Endometrial microvascular endothelial cells (primary cell): ENCODE data around the gene MDFIC2. TPM values are rescaled to one million over a fixed set of nuclear protein-coding genes. Genes with fewer than 3 reads are reported as not detected.

Experiments used
- in situ Hi-C: cut with HindIII; loops from 2 replicates; pipeline ENCODE4 v1.10.0; 2017; ENCODE audit warnings: low sequenced_read_pairs, low pct_unique_long_range_greater_than_20kb; ENCODE audit errors: inconsistent ontology term
- total RNA-seq: library from RNA; depleted of rRNA; stranded (reverse); fragments of >200 nt; gene quantifications from one replicate; pipeline ENCODE4 v1.2.3, GENCODE V29; 2015; ENCODE audit errors: inconsistent ontology term

MDFIC2 gene
- total RNA-seq, 1 donor from 2014 or later = not detected

- in situ Hi-C loops = no loop called here
These were observed 122.5 kb downstream of the MDFIC2 start for GRCh38 chr3:70189884-70190473.

DNA sequence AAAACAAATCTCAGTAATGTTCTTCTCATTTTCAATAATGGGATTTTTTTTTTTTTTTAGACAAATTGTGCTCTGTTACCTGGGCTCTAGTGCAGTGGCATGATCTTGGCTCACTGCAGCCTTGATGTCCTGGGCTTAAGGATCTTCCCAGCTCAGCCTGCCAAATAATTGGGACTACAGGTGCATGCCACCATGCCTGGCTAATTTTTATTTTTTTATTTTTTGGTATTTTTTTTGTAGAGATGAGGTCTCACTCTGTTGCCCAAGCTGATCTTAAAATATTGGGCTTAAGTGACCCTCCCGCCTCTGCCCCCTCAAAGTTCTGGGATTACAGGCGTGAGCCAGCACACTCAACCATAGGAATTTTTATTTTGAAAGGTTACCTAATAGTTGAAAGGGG is 126.2 kb downstream of the MDFIC2 start:
- in situ Hi-C loops = no loop called here

DNA sequence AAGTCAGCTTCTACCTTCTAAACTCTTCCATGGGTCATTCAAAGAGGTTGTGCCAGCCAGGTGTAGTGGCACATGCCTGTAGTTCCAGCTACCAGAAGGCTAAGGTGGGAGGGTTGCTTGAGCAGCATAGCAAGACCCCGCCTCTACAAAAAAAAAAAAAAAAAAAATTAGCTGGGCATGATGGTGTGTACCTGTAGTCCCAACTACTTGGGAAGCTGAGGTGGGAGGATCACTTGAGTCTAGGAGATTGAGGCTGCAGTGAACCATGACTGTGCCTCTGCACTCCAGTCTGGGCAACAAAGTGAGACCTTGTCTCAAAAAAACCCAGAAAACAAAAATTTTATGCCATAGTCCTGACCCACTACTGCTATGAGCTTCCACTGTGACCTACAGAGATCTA is 126.8 kb downstream of the MDFIC2 start:
- in situ Hi-C loops = no loop called here

GRCh38 chr3:70183781-70184504 is 128.5 kb downstream of the MDFIC2 start:
- in situ Hi-C loops = no loop called here

DNA sequence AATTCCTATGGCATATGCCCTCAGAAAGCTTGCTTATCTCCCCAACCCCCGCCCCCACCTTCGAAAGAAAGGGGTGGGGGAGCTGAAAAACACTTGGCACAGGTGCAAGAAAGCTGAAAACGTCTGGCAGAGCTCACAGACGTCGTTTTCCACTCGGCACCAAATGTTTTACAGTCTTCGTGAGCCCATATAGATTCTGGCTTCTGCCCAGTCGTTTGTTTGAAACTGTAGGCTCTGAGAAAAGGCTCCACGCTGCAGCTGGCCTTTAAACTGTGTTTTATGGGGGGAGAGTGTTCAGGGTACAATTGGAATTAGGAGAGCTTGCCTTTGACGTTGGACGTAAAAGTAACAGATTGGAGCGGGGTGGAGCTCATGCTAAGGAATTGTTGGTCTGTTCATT is 130.3 kb downstream of the MDFIC2 start:
- in situ Hi-C loops = no loop called here

- in situ Hi-C loops = no loop called here
These were observed 131.8 kb downstream of the MDFIC2 start for GRCh38 chr3:70180664-70181063.

DNA sequence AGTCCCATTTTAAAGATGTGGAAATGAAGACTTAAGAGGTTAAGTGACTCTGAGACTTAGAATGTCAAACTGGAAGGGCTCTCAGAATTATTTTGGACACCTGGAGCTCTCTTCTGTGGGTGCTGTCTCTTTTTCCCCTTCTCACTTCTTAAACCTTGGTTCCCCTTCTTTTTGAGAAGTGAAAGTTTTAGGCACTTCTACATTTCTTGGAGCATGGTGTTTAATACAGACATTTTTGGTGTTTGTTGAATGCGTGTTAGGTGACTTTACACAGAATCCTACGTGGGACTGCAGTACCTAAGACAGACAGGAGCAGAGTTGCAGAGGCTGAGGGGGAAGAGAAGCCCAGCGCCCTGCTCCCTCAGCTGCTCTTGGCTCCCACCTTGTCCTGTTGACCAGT is 133.3 kb downstream of the MDFIC2 start:
- in situ Hi-C loops = no loop called here

DNA sequence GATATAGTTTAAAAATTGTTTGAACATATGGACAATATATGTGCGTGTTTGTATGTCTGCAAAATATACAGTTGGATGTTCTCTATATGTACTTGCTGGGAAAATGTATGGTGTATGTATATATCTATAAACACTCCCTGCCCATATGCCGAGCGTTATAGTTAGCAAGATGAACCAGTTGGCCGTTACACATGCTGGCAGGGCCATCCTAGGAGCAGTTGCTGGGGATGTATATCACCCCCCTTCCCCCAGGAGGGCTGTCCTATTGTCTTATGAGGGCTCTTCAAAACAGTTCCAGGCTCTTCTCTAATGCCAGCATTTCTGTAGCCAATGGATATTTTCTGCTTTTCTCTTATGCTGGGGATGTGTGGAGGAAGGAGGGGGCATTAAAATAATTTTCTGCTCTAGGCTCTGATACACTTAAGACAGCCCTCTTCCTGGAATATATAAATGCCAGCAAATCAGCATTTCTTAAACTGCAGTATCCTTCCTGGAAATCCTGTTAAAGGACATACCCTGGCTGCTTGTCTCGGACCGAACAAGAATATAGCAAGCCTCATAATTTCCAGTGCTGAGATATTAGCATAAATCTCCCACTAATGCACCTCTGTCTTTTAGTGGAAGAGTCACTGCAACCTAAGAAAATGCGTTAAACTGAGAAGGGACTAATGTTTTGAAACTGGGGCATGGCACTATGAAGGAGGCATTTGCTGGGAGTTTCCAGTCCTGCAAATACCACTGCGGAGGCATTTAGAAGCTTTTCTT is 134.4 kb downstream of the MDFIC2 start:
- in situ Hi-C loops = no loop called here

DNA sequence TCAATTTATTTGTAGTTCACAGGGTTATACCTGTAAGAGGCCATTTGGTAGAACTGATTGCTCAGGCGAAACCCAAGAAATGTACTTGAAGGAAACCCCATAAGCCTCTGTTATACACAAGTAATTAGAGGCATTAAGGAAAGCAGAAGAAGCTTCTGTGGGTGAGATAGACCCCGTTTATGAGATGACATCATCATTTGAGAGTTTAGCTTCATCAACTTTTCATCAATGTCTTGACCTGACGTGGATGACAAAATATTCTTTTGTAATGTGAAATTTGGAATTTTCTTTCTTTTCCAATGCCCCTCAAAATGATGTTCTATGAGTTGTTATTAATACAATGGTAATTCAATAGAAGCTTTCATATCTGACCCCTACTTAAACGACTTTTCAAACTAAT is 136.2 kb downstream of the MDFIC2 start:
- in situ Hi-C loops = no loop called here

- in situ Hi-C loops = no loop called here
These were observed 155.6 kb downstream of the MDFIC2 start for GRCh38 chr3:70156808-70157207.

DNA sequence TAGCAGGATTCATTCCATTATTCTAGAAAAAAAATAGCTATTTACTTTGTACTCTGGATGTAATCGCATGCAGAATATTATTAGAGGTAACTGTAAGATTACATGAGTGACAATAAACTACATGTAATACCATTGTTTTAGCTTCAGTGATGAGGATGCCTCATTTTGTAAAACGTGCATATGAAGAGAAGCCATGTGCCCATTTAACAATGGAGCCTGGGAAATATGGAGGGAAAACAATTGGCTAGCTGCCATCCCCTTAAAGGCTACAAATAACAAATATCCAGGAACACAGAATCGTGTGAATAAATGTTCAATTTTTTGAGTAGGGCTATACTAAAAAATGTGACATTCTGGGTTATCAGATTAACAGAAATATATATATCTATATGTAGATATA is 161.8 kb downstream of the MDFIC2 start:
- in situ Hi-C loops = no loop called here

GRCh38 chr3:70149714-70150400 is 162.6 kb downstream of the MDFIC2 start:
- in situ Hi-C loops = no loop called here
